Measurements from ENCODE around the gene IER3. TPM values are rescaled to one million over a fixed set of nuclear protein-coding genes. Genes with fewer than 3 reads are reported as not detected.

IER3 gene
- total RNA-seq, 2 experiments from 2014 or later: 5.7 to 5.8 TPM

DNA sequence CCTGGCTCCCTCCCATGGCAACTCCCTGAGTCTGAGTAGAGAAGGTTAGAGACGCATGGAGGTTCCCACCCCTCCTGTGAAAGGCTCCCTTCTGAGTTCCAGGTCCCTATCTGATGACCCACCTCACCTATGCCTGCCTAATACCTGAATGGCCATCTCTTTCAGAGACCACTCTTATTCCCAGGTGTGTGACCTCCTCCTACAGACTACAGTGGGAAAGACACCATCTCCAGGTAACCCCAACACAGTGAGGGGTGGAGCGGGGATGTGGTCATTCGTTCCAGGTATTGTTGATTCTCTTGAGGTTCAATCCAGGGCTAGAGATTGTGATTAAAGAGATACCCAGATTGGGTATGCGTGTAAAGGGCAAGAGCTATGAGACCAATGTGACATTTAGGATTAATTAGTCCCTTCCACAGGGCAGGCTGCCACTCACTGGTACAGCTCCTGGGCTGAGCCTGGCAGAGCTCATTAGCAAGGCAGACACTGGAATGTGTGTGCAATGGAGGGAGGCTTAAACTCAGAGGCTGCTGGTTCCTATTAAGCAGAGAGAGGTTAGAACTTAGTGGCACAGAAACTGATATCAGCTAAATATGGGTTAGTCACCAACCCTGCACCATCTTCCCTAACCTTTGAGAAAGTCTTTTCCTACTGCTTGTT lies 46.5 kb upstream of the IER3 start:
- TF ChIP-seq, protein P1, sequence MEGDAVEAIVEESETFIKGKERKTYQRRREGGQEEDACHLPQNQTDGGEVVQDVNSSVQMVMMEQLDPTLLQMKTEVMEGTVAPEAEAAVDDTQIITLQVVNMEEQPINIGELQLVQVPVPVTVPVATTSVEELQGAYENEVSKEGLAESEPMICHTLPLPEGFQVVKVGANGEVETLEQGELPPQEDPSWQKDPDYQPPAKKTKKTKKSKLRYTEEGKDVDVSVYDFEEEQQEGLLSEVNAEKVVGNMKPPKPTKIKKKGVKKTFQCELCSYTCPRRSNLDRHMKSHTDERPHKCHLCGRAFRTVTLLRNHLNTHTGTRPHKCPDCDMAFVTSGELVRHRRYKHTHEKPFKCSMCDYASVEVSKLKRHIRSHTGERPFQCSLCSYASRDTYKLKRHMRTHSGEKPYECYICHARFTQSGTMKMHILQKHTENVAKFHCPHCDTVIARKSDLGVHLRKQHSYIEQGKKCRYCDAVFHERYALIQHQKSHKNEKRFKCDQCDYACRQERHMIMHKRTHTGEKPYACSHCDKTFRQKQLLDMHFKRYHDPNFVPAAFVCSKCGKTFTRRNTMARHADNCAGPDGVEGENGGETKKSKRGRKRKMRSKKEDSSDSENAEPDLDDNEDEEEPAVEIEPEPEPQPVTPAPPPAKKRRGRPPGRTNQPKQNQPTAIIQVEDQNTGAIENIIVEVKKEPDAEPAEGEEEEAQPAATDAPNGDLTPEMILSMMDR (IDR thresholded peaks at IDR 0.05): no peak
- peaks cover 85% of the 10 kb centered on the region for H3K4me1 Mint-ChIP-seq (ENCODE audit: low read depth)
- Histone ChIP-seq H3K4me1 (ENCODE audit: insufficient read depth, low read length) (peaks cover 72% of the 10 kb centered on the region), H3K9me3 (ENCODE audit: control insufficient read depth in 1 of 2, insufficient read depth in 1 of 2, low read length in 2 of 2) (no peaks in the 10 kb centered on the region), H3K27me3 (ENCODE audit: control insufficient read depth in 1 of 2, insufficient read depth in 2 of 2, low read length in 2 of 2) (no peaks in the 10 kb centered on the region), H3K36me3 (ENCODE audit: insufficient read depth, low read length) (no peaks in the 10 kb centered on the region), H3K4me3 (ENCODE audit: low read length) (no peak overlapping the region), H3K27ac (ENCODE audit: low read depth in 1 of 2, low read length in 2 of 2) (no peak overlapping the region)
- H3K4me3 Mint-ChIP-seq: no peak overlapping the region
- peak overlapping the region; percentile 75 for H3K27ac Mint-ChIP-seq
- H3K36me3 Mint-ChIP-seq (ENCODE audit: low read depth): no peaks in the 10 kb centered on the region
- ChIA-PET POLR2A (interaction anchor here (1.3 kb wide), 1 partner anchor 9 kb away, joined by 3 read pairs; no protein-coding TSS in a partner anchor), CTCF (interaction anchor here (1.9 kb wide), 1 partner anchor 38 kb away, joined by 5 read pairs; no protein-coding TSS in a partner anchor)
- DNase-seq (no peak), ATAC-seq (ENCODE audit: poor library complexity) (no peak)
- no peaks in the 10 kb centered on the region for H3K27me3 Mint-ChIP-seq
- intact Hi-C loops (cut with DNase I, micrococcal nuclease): no loop called here
- no peaks in the 10 kb centered on the region for H3K9me3 Mint-ChIP-seq

DNA sequence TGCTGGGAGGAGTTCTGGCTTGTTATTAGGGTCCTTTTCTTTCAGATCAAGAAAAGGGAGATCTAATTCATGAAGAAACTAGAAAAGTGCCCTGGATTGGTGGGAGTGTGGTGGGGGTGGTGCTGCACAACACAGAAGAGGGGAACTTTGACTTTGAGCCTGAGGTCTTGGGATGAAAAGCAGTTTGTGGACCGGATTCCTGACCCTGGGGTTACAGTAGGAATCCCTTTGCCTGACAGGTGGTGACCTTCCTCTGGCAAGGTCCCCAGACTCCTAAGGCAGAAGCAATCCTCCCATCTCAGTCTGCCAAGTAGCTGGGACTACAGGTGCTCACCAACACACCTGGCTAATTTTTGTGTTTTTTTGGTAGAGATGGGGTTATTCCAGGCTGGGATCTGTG lies 45.3 kb upstream of the IER3 start:
- peaks cover 79% of the 10 kb centered on the region for H3K4me1 Mint-ChIP-seq (ENCODE audit: low read depth)
- no peaks in the 10 kb centered on the region for H3K36me3 Mint-ChIP-seq (ENCODE audit: low read depth)
- H3K27me3 Mint-ChIP-seq: no peaks in the 10 kb centered on the region
- H3K27ac Mint-ChIP-seq: peak overlapping the region; percentile 9
- Histone ChIP-seq H3K4me1 (ENCODE audit: insufficient read depth, low read length) (peaks cover 62% of the 10 kb centered on the region), H3K4me3 (ENCODE audit: low read length) (no peak overlapping the region), H3K27ac (ENCODE audit: low read depth in 1 of 2, low read length in 2 of 2) (no peak overlapping the region), H3K36me3 (ENCODE audit: insufficient read depth, low read length) (no peaks in the 10 kb centered on the region), H3K9me3 (ENCODE audit: control insufficient read depth in 1 of 2, insufficient read depth in 1 of 2, low read length in 2 of 2) (no peaks in the 10 kb centered on the region), H3K27me3 (ENCODE audit: control insufficient read depth in 1 of 2, insufficient read depth in 2 of 2, low read length in 2 of 2) (no peaks in the 10 kb centered on the region)
- DNase-seq (no peak), ATAC-seq (ENCODE audit: poor library complexity) (no peak)
- ChIA-PET POLR2A (interaction anchor here (1.0 to 2.0 kb wide), 5 partner anchors 8 to 174 kb away, joined by 3 to 7 read pairs (median 4); no protein-coding TSS in a partner anchor), CTCF (no interaction called here)
- H3K9me3 Mint-ChIP-seq: no peaks in the 10 kb centered on the region
- no peak overlapping the region for H3K4me3 Mint-ChIP-seq
- intact Hi-C loops (cut with DNase I, micrococcal nuclease): no loop called here
- TF ChIP-seq, protein P1 (IDR thresholded peaks at IDR 0.05): no peak

DNA sequence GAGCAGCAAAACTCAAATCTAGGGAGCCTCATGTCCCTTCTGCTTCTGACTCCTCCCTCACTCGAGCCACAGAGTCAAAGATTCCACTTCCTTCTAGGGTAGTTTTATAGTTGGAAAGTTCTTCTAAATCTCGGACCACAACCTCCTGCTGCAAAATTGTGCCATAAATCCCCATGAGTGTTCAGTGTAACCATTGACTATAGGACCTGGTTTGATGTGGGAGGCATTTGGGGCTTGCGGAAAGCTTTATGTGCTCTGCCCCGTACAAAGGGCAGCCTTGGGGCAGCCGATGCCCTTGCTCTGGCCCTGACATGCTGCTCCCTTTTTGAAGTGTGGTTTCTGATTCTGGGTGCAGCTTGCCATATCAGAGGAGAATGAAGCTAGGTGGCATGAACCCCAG lies 43.6 kb upstream of the IER3 start:
- Mint-ChIP-seq H3K9me3 (no peaks in the 10 kb centered on the region), H3K27ac (peak overlapping the region; percentile 61), H3K4me3 (peak overlapping the region; percentile 8), H3K36me3 (ENCODE audit: low read depth) (no peaks in the 10 kb centered on the region), H3K4me1 (ENCODE audit: low read depth) (peaks cover 66% of the 10 kb centered on the region), H3K27me3 (no peaks in the 10 kb centered on the region)
- peaks cover 46% of the 10 kb centered on the region for H3K4me1 ChIP-seq (ENCODE audit: insufficient read depth, low read length)
- ChIA-PET POLR2A (interaction anchor here (0.6 to 2.6 kb wide), 9 partner anchors 9 to 173 kb away, joined by 3 to 14 read pairs (median 4); no protein-coding TSS in a partner anchor), CTCF (no interaction called here)
- intact Hi-C loops (cut with DNase I, micrococcal nuclease): no loop called here
- DNase-seq (peak in 2 of 14 experiments; percentile 32 to 50), ATAC-seq (ENCODE audit: poor library complexity) (peak; percentile 49)
- TF ChIP-seq, protein P1 (IDR thresholded peaks at IDR 0.05): no peak
- H3K27ac ChIP-seq (ENCODE audit: low read depth in 1 of 2, low read length in 2 of 2): no peak overlapping the region
- no peaks in the 10 kb centered on the region for H3K27me3 ChIP-seq (ENCODE audit: control insufficient read depth in 1 of 2, insufficient read depth in 2 of 2, low read length in 2 of 2)
- H3K9me3 ChIP-seq (ENCODE audit: control insufficient read depth in 1 of 2, insufficient read depth in 1 of 2, low read length in 2 of 2): no peaks in the 10 kb centered on the region
- H3K36me3 ChIP-seq (ENCODE audit: insufficient read depth, low read length): no peaks in the 10 kb centered on the region
- no peak overlapping the region for H3K4me3 ChIP-seq (ENCODE audit: low read length)

Data from CD4-positive, alpha-beta T cell (primary cell).